Astrocyte (in vitro differentiated cells and primary cell): ENCODE data around the gene CCSER2. TPM values are rescaled to one million over a fixed set of nuclear protein-coding genes. Genes with fewer than 3 reads are reported as not detected.
A peak's percentile ranks its signal among the peaks of the same experiment; 100 is the strongest.

Source experiments
- DNase-seq: peaks from one replicate; pipeline ENCODE4 v3.0.0-alpha.2; 2010; ENCODE audit warnings: low read depth
- FAIRE-seq: peaks from 2 replicates; lab custom pipeline; 2011; peaks lifted over from hg19 to GRCh38; lab: Jason Lieb, UNC
- H2AFZ ChIP-seq: 2 replicates; pipeline ENCODE4 v1.6.0; 2012; ENCODE audit warnings: low read depth, low read length, inconsistent platforms
- H3K27ac ChIP-seq: 2 replicates; pipeline ENCODE4 v1.5.1; 2011; ENCODE audit warnings: low read depth, low read length, inconsistent platforms
- H3K27me3 ChIP-seq: 2 replicates; pipeline ENCODE4 v1.6.0; 2011; ENCODE audit warnings: low read length, inconsistent platforms; ENCODE audit not compliant: insufficient read depth
- H3K36me3 ChIP-seq: 2 replicates; pipeline ENCODE4 v1.5.1; 2011; ENCODE audit warnings: low read length, inconsistent platforms; ENCODE audit not compliant: insufficient read depth
- H3K4me1 ChIP-seq: 2 replicates; pipeline ENCODE4 v1.5.1; 2011; ENCODE audit warnings: low read length, inconsistent platforms; ENCODE audit not compliant: insufficient read depth
- H3K4me2 ChIP-seq: 2 replicates; pipeline ENCODE4 v1.6.0; 2012; ENCODE audit warnings: low read length, inconsistent platforms
- H3K4me3 ChIP-seq: 2 replicates; pipeline ENCODE4 v1.5.1; 2011; ENCODE audit warnings: low read depth, mild to moderate bottlenecking, low read length, inconsistent platforms; ENCODE audit not compliant: insufficient read depth
- H3K79me2 ChIP-seq: 2 replicates; pipeline ENCODE4 v1.6.0; 2012; ENCODE audit warnings: mild to moderate bottlenecking, low read length, inconsistent platforms; ENCODE audit not compliant: insufficient read depth
- H3K9ac ChIP-seq: 2 replicates; pipeline ENCODE4 v1.6.0; 2012; ENCODE audit warnings: mild to moderate bottlenecking, low read length, inconsistent platforms
- H3K9me3 ChIP-seq: 2 replicates; pipeline ENCODE4 v1.5.1; 2012; ENCODE audit warnings: low read depth, mild to moderate bottlenecking, low read length, inconsistent platforms; ENCODE audit not compliant: insufficient read depth
- H4K20me1 ChIP-seq: 2 replicates; pipeline ENCODE4 v1.6.0; 2012; ENCODE audit warnings: low read length, inconsistent platforms; ENCODE audit not compliant: insufficient read depth
- H3K27ac Mint-ChIP-seq: one replicate; pipeline ENCODE4 v1.8.0; 2021; ENCODE audit warnings: mild to moderate bottlenecking, mixed read lengths; ENCODE audit not compliant: unreplicated experiment
- H3K27me3 Mint-ChIP-seq: one replicate; pipeline ENCODE4 v1.8.0; 2021; ENCODE audit warnings: low read depth, mixed read lengths; ENCODE audit not compliant: unreplicated experiment
- H3K36me3 Mint-ChIP-seq: one replicate; pipeline ENCODE4 v1.8.0; 2021; ENCODE audit warnings: low read depth, mixed read lengths; ENCODE audit not compliant: unreplicated experiment
- H3K4me1 Mint-ChIP-seq: one replicate; pipeline ENCODE4 v1.8.0; 2021; ENCODE audit warnings: low read depth, mixed read lengths; ENCODE audit not compliant: unreplicated experiment
- H3K4me3 Mint-ChIP-seq: one replicate; pipeline ENCODE4 v1.8.0; 2021; ENCODE audit warnings: mild to moderate bottlenecking, moderate library complexity, mixed read lengths; ENCODE audit not compliant: unreplicated experiment
- H3K9me3 Mint-ChIP-seq: one replicate; pipeline ENCODE4 v1.8.0; 2021; ENCODE audit warnings: mild to moderate bottlenecking, mixed read lengths; ENCODE audit not compliant: unreplicated experiment
- CTCF ChIP-seq: IDR thresholded peaks from 2 replicates; pipeline ENCODE4 v1.5.1; 2011; ENCODE audit warnings: low read depth, mild to moderate bottlenecking, inconsistent platforms, low read length, moderate library complexity; ENCODE audit not compliant: insufficient read depth
- EZH2 ChIP-seq: IDR thresholded peaks from 2 replicates; pipeline ENCODE4 v1.6.1; 2012; ENCODE audit warnings: mild to moderate bottlenecking, low read length, inconsistent platforms; ENCODE audit not compliant: insufficient read depth
- total RNA-seq: library from RNA; stranded (reverse); gene quantifications from 2 replicates; pipeline ENCODE4 v1.2.1, GENCODE V29; 2021

Gene CCSER2
- total RNA-seq, 1 donor from 2014 or later: 100 TPM

- no peaks in the 10 kb centered on the region for H3K27me3 Mint-ChIP-seq
- Histone ChIP-seq H3K27ac (no peak overlapping the region), H3K4me2 (no peak overlapping the region), H3K36me3 (no peaks in the 10 kb centered on the region), H3K4me1 (no peaks in the 10 kb centered on the region), H2AFZ (no peak overlapping the region), H3K4me3 (no peak overlapping the region), H4K20me1 (peaks cover 7% of the 10 kb centered on the region), H3K79me2 (peaks cover 16% of the 10 kb centered on the region), H3K9me3 (no peaks in the 10 kb centered on the region), H3K27me3 (no peaks in the 10 kb centered on the region), H3K9ac (no peak overlapping the region)
- peaks cover 2% of the 10 kb centered on the region for H3K4me1 Mint-ChIP-seq
- peaks cover 10% of the 10 kb centered on the region for H3K9me3 Mint-ChIP-seq
- FAIRE-seq (no peak), DNase-seq (no peak)
- H3K27ac Mint-ChIP-seq: no peak overlapping the region
- H3K36me3 Mint-ChIP-seq: peaks cover 20% of the 10 kb centered on the region
- TF ChIP-seq CTCF (no peak), EZH2 (no peak)
- no peak overlapping the region for H3K4me3 Mint-ChIP-seq
These were observed 63.8 kb downstream of the CCSER2 start for GRCh38 chr10:84392181-84392580.

- no peak overlapping the region for H3K4me3 Mint-ChIP-seq
- no peak overlapping the region for H3K4me2 ChIP-seq
- no peaks in the 10 kb centered on the region for H3K27me3 ChIP-seq
- H3K4me1 Mint-ChIP-seq: peaks cover 2% of the 10 kb centered on the region
- DNase-seq: no peak
- H3K36me3 ChIP-seq: no peaks in the 10 kb centered on the region
- peaks cover 7% of the 10 kb centered on the region for H4K20me1 ChIP-seq
- no peak overlapping the region for H3K9ac ChIP-seq
- no peaks in the 10 kb centered on the region for H3K27me3 Mint-ChIP-seq
- H3K79me2 ChIP-seq: peaks cover 31% of the 10 kb centered on the region
- H3K36me3 Mint-ChIP-seq: peaks cover 13% of the 10 kb centered on the region
- H3K27ac Mint-ChIP-seq: no peak overlapping the region
- no peak overlapping the region for H2AFZ ChIP-seq
- TF ChIP-seq CTCF: no peak
- no peak for TF ChIP-seq EZH2
- FAIRE-seq: peak; percentile 29
- no peak overlapping the region for H3K4me3 ChIP-seq
- H3K9me3 ChIP-seq: no peaks in the 10 kb centered on the region
- no peaks in the 10 kb centered on the region for H3K4me1 ChIP-seq
- H3K9me3 Mint-ChIP-seq: peaks cover 4% of the 10 kb centered on the region
- H3K27ac ChIP-seq: no peak overlapping the region
These were observed 67.2 kb downstream of the CCSER2 start for GRCh38 chr10:84395581-84395980.

GRCh38 chr10:84397735-84398144 is 69.4 kb downstream of the CCSER2 start:
- no peaks in the 10 kb centered on the region for H3K9me3 ChIP-seq
- H3K4me3 ChIP-seq: no peak overlapping the region
- no peak overlapping the region for H3K9ac ChIP-seq
- peaks cover 43% of the 10 kb centered on the region for H3K79me2 ChIP-seq
- H3K4me1 Mint-ChIP-seq: peaks cover 2% of the 10 kb centered on the region
- FAIRE-seq (no peak), DNase-seq (no peak)
- H3K36me3 ChIP-seq: no peaks in the 10 kb centered on the region
- peaks cover 4% of the 10 kb centered on the region for H4K20me1 ChIP-seq
- H3K27ac Mint-ChIP-seq: no peak overlapping the region
- H3K4me3 Mint-ChIP-seq: no peak overlapping the region
- peaks cover 4% of the 10 kb centered on the region for H3K9me3 Mint-ChIP-seq
- no peak overlapping the region for H3K27ac ChIP-seq
- H3K36me3 Mint-ChIP-seq: peaks cover 22% of the 10 kb centered on the region
- H3K4me2 ChIP-seq: no peak overlapping the region
- H2AFZ ChIP-seq: no peak overlapping the region
- H3K27me3 Mint-ChIP-seq: no peaks in the 10 kb centered on the region
- H3K4me1 ChIP-seq: no peaks in the 10 kb centered on the region
- TF ChIP-seq EZH2: no peak
- TF ChIP-seq CTCF: no peak
- H3K27me3 ChIP-seq: no peaks in the 10 kb centered on the region
